Colonic mucosa (tissue), 4 donors: ENCODE results near the gene PATJ. TPM values are rescaled to one million over a fixed set of nuclear protein-coding genes. Genes with fewer than 3 reads are reported as not detected.

Source experiments
- DNase-seq: peaks from one replicate; pipeline ENCODE4 v3.0.0-alpha.2; 2020
- H3K27ac ChIP-seq: fragments of 200-600 bp; one replicate; pipeline ENCODE4 v1.8.0; 2021
- H3K27me3 ChIP-seq: fragments of 200-600 bp; one replicate; pipeline ENCODE4 v1.8.0; 2021
- H3K36me3 ChIP-seq: fragments of 200-600 bp; one replicate; pipeline ENCODE4 v1.8.0; 2021
- H3K4me1 ChIP-seq: fragments of 200-600 bp; one replicate; pipeline ENCODE4 v1.8.0; 2021; ENCODE audit warnings: mild to moderate bottlenecking
- H3K4me3 ChIP-seq: fragments of 200-600 bp; one replicate; pipeline ENCODE4 v1.8.0; 2021
- H3K9ac ChIP-seq, 2 donors: one replicate each; pipeline ENCODE4 v1.7.0; 2013; ENCODE audit warnings: control low read depth in 2 of 2, low read depth in 2 of 2, low read length in 2 of 2
- H3K9me3 ChIP-seq: fragments of 200-600 bp; one replicate; pipeline ENCODE4 v1.8.0; 2021
- CTCF ChIP-seq: fragments of 200-600 bp; IDR thresholded peaks from one replicate; pipeline ENCODE4 v1.8.0; 2022; ENCODE audit warnings: antibody characterized with exemption, mild to moderate bottlenecking
- intact Hi-C: fragments of 100-400 bp; cut with DNase I; formaldehyde crosslinking; loops from one replicate; pipeline ENCODE4 v1.14.1; 2022
- total RNA-seq, 2 donors: library from RNA; stranded (reverse); fragmentation: NEBNext Ultra II Directional in 1 of 2; extraction: Animal tissue kit (Norgen Biotek cat#: 25700) in 1 of 2; gene quantifications; one replicate each; pipeline ENCODE4 v1.2.1, GENCODE V29; 2021
- donor health status: healthy.
- donor health status: DM: no; HTN: no; CAD: no.
- donor health status: DM: no; HTN: no; CAD: no.

The PATJ gene
- total RNA-seq, 2 donors from 2014 or later: 65.6 to 69.0 TPM

GRCh38 chr1:61930116-61930645 lies 187.9 kb downstream of the PATJ start:
- H3K36me3 ChIP-seq: no peaks in the 10 kb centered on the region
- no peak for TF ChIP-seq CTCF
- H3K9me3 ChIP-seq: no peaks in the 10 kb centered on the region
- no peak for DNase-seq
- H3K27ac ChIP-seq: no peak overlapping the region
- H3K27me3 ChIP-seq: no peaks in the 10 kb centered on the region
- intact Hi-C loops: no loop called here
- no peak overlapping the region for H3K4me3 ChIP-seq
- no peak overlapping the region for H3K9ac ChIP-seq
- no peaks in the 10 kb centered on the region for H3K4me1 ChIP-seq

- no peaks in the 10 kb centered on the region for H3K27me3 ChIP-seq
- TF ChIP-seq CTCF: no peak
Observed at GRCh38 chr1:61931587-61932279, 189.5 kb downstream of the PATJ start.

DNA sequence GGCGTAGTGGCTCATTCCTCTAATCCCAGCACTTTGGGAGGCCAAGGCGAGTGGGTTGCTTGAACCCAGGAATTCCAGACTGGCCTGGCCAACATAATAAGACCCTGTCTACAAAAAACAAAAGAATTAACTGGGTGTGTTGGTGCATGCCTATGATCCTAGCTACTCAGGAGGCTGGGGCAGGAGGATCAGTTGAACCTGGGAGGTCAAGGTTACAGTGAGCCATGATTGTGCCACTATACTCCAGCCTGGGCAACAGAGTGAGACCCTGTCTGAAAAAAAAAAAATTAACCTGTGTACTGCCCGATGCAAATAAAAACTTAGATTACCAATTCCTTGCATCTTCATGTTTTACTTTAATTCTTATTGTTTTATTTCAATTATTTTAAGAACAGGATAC lies 193.2 kb downstream of the PATJ start:
- H3K9ac ChIP-seq: no peak overlapping the region
- no peaks in the 10 kb centered on the region for H3K27me3 ChIP-seq
- no peaks in the 10 kb centered on the region for H3K4me1 ChIP-seq

More at GRCh38 chr1:61931587-61932279, 189.5 kb downstream of the PATJ start:
- Histone ChIP-seq H3K4me1 (no peaks in the 10 kb centered on the region), H3K9ac (no peak overlapping the region), H3K36me3 (no peaks in the 10 kb centered on the region), H3K27ac (no peak overlapping the region), H3K9me3 (no peaks in the 10 kb centered on the region), H3K4me3 (no peak overlapping the region)
- intact Hi-C loops: no loop called here
- DNase-seq: no peak

GRCh38 chr1:61936839-61937238 lies 194.6 kb downstream of the PATJ start:
- no peaks in the 10 kb centered on the region for H3K36me3 ChIP-seq
- H3K27ac ChIP-seq: no peak overlapping the region
- intact Hi-C loops: no loop called here
- H3K9ac ChIP-seq: no peak overlapping the region
- no peak for TF ChIP-seq CTCF
- no peak overlapping the region for H3K4me3 ChIP-seq
- DNase-seq: no peak
- H3K27me3 ChIP-seq: no peaks in the 10 kb centered on the region
- H3K9me3 ChIP-seq: no peaks in the 10 kb centered on the region
- no peaks in the 10 kb centered on the region for H3K4me1 ChIP-seq

More for the DNA sequence above, 193.2 kb downstream of the PATJ start:
- no peaks in the 10 kb centered on the region for H3K9me3 ChIP-seq
- no peaks in the 10 kb centered on the region for H3K36me3 ChIP-seq
- DNase-seq: no peak
- H3K4me3 ChIP-seq: no peak overlapping the region
- H3K27ac ChIP-seq: no peak overlapping the region
- TF ChIP-seq CTCF: no peak
- intact Hi-C loops: no loop called here

DNA sequence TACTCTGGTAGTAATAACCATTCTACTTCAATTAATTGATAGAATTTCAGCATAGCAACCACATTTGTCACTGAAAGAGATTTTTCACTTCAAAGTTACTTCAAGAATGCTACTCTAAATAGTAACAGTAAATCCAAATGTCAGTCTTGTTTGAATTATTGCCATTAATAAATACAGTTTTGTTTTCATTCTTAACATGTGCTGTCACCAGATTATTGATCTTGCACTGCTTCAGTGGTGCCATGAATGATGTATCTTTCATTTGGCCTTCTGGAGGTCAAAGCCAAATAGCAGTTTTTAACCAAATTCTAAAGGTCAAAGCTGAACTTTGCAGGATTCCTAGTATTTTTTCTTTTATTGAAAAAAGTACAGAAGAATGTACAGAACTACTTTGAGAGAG lies 199.5 kb downstream of the PATJ start:
- no peak overlapping the region for H3K27ac ChIP-seq
- no peaks in the 10 kb centered on the region for H3K9me3 ChIP-seq
- no peaks in the 10 kb centered on the region for H3K4me1 ChIP-seq
- no peak for DNase-seq
- no peak overlapping the region for H3K9ac ChIP-seq
- intact Hi-C loops: no loop called here
- no peak overlapping the region for H3K4me3 ChIP-seq
- H3K27me3 ChIP-seq: no peaks in the 10 kb centered on the region
- no peak for TF ChIP-seq CTCF
- H3K36me3 ChIP-seq: no peaks in the 10 kb centered on the region
